ENCODE results near the gene PPP1R12C. TPM values are rescaled to one million over a fixed set of nuclear protein-coding genes. Genes with fewer than 3 reads are reported as not detected.

The PPP1R12C gene
- 100 to 1,000 TPM in 1 of 3 donors, 10 to 100 TPM in 2; 68.3 to 148 (median 91.7) TPM for total RNA-seq

DNA sequence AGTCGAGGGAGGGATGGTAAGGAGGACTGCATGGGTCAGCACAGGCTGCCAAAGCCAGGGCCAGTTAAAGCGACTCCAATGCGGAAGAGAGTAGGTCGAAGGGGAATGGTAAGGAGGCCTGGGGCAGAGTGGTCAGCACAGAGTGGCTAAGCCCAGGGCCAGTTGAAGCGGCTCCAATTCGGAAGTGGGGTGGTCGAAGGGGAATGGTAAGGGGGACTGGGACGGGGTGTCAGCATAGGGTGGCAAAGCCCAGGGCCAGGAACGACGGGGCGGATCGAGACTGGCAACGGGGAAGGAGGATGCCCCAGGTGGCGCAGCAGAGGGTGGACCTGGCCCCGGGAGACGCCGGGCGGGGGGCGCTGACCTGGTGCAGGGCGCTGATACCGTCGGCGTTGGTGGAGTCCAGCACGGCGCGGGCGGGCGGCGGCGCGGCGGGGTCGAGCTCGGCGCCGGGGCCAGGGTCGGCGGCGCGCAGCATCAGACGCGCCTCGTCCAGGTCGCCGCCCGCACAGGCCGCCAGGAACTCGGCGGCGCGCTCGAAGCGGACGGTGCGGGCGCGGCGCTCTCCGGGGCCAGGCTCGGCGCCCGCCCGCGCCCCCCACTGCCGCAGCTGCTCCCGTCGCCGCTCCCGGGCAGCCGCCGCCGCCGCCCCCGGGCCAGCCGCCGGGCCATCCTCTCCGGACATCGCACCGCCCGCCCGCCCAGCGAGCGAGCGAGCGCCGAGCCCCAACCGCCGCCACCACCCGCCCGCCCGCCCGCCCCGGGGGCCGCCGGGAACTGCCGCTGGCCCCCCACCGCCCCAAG is at the start of gene PPP1R12C:
TSS of gene PPP1R12C (minus strand) at position 779 of the 804 bp plus-strand sequence. CDS start at position 685, 94 bp downstream.
- H3K27ac ChIP-seq: peak within 1 kb of the TSS; percentile 90 to 96
- TF ChIP-seq POLR2AphosphoS5 (IDR thresholded peaks at IDR 0.05) (no peak), POLR2A (IDR thresholded peaks at IDR 0.05) (no peak), CTCF (IDR thresholded peaks at IDR 0.05) (no peak)
- no peaks in the 10 kb centered on the region for H3K9me3 ChIP-seq
- intact Hi-C loops (cut with DNase I; ENCODE audit: low total_unique reads): no loop called here
- H3K27me3 ChIP-seq: no peaks in the 10 kb centered on the region
- H3K4me1 ChIP-seq: peaks cover 0 to 18% of the 10 kb centered on the region in 2 donors
- H3K4me3 ChIP-seq: peak within 1 kb of the TSS; percentile 86 to 96 (median 93)
- peak in 1 of 2 donors; percentile 35 for DNase-seq (ENCODE audit: low spot score in 2 of 2)
- H3K36me3 ChIP-seq: no peaks in the 10 kb centered on the region

DNA sequence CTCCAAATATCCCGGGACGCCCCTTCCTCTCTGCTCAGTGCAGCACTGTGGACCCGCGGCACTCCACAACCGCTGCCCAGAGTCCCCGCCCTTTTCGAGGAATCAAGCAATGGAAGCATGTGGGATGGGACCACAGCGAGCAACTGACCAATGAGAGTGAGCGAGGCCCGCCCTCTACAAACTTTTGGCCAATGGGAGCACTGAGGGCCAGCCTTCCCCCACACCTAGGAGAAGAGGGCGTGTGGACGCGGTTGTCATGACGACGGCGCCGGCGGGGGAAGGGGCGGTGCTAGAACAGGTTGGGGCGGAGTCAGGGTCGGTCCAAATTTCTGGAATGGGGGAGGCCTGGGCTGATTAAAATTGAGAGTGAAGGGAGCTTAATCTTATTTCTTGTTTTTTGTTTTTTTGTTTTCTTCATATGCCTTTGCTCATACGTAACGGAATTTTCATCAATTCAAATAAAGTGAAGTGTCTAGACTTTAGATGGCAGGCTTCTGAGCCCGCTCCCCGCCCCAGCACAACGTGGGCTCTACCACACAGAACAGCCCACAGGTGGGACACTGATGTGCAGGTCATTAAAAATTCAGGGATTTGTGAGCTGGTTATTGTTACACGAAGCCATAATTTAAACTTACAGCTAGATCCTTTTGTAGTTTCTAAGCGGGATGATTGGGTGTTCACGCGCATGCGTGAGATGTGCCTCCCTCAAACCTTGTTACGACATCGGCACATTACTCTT is 49.3 kb upstream of the PPP1R12C start, which contains the start of gene DNAAF3:
TSS of gene DNAAF3 (minus strand) at position 84 of the 739 bp plus-strand sequence. CDS start 200 bp downstream, outside the sequence.
- Histone ChIP-seq H3K4me1 (no peaks in the 10 kb centered on the region), H3K4me3 (peak within 1 kb of the TSS; percentile 29 to 69 (median 57)), H3K9me3 (no peaks in the 10 kb centered on the region), H3K36me3 (no peaks in the 10 kb centered on the region), H3K27me3 (peaks cover 7 to 53% of the 10 kb centered on the region in 2 donors), H3K27ac (peak within 1 kb of the TSS; percentile 54 to 76)
- peak; percentile 98 for DNase-seq (ENCODE audit: low spot score in 2 of 2)
- intact Hi-C loops (cut with DNase I; ENCODE audit: low total_unique reads): no loop called here
- no peak for TF ChIP-seq POLR2AphosphoS5 (IDR thresholded peaks at IDR 0.05)
- peak in 1 of 3 donors; percentile 19 for TF ChIP-seq CTCF (IDR thresholded peaks at IDR 0.05)

GRCh38 chr19:55165952-55166529 is 48.6 kb upstream of the PPP1R12C start:
- no peaks in the 10 kb centered on the region for H3K4me1 ChIP-seq
- DNase-seq (ENCODE audit: low spot score in 2 of 2): peak in 1 of 2 donors; percentile 32
- H3K4me3 ChIP-seq: peak overlapping the region; percentile 29 to 69 (median 57)
- peak overlapping the region; percentile 40 to 76 for H3K27ac ChIP-seq
- intact Hi-C loops (cut with DNase I; ENCODE audit: low total_unique reads): no loop called here
- no peaks in the 10 kb centered on the region for H3K9me3 ChIP-seq
- no peak for TF ChIP-seq POLR2A (IDR thresholded peaks at IDR 0.05)
- peak in 1 of 3 donors; percentile 22 for TF ChIP-seq CTCF (IDR thresholded peaks at IDR 0.05)
- peaks cover 12 to 53% of the 10 kb centered on the region in 2 donors for H3K27me3 ChIP-seq
- no peaks in the 10 kb centered on the region for H3K36me3 ChIP-seq

DNA sequence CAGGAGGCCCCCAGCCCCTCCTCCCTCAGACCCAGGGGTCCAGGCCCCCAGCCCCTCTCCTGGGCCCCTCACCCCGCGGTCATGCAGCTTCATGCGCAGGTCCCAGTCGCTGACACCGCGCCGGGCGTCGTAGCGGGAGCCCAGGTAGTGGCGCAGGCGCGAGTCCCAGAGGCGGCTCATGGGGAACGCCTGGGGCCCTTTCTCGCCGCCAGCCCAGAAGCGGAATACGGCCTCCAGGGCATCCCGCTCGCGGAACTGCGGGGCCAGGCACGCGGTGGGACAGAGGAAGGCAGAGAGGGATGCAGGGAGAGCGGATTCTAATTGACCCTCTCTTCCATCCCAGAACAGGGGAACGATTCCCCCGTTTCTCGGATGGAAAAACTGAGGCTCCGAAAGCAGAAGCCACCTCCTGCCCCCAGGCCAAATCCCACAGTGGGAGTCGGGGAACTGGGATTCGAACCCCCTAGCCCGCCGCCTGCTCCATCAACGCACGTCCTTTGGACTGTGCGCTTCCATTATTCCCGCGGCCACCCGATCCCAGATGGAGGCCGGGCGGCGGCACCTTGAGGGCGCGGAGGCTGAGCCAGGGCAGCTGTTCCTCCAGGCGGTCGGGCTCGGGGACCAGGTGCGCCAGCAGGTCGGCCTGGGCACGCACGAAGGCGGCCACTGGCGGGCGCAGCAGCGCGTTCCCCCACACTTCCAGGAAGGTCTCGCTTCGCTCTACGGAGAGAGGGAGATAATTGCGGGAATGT is 44.3 kb upstream of the PPP1R12C start:
- Histone ChIP-seq H3K36me3 (no peaks in the 10 kb centered on the region), H3K4me1 (no peaks in the 10 kb centered on the region), H3K9me3 (no peaks in the 10 kb centered on the region), H3K4me3 (no peak overlapping the region), H3K27ac (no peak overlapping the region), H3K27me3 (peaks cover 8 to 47% of the 10 kb centered on the region in 2 donors)
- DNase-seq (ENCODE audit: low spot score in 2 of 2): no peak
- no peak for TF ChIP-seq POLR2A (IDR thresholded peaks at IDR 0.05)
- TF ChIP-seq POLR2AphosphoS5 (IDR thresholded peaks at IDR 0.05): no peak
- TF ChIP-seq CTCF (IDR thresholded peaks at IDR 0.05): no peak
- intact Hi-C loops (cut with DNase I; ENCODE audit: low total_unique reads): no loop called here

Data from breast epithelium (tissue), 4 donors.